ENCODE data around the gene IFI6.

IFI6 gene

DNA sequence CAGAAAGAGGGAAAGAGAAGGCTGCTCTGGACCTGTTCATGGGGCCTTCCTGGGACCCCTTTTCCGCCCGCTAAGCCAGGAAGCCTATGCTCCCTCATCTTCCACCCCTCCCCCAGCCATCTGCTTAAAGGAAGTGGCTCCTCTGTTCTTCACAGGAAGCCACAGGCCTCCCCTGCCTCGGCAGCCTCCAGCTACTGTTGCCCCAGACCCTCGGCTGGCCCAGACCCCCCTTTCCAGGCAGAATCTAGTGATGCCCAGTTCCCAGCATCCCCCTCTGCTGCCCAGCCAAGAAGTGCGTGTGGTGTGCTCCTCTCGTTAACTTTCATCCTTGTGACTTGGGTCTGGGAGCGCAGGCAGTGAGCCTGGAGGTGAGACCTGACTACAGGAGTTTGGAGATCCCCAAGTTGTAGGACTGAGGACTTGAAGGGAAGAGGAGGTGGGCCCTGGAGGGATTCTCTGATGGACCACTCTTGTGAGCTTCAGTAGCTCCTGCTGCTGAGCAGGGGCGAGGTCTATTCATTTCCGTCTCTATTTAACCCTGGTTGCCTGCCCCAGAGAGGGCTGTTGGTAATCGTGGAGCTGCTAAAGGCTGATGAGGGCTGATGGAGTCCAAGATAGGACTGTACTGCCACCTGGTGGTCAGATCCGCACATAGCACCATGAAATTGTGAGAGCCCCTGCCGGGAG, 9.1 kb downstream of the IFI6 start:
- DNase-seq (ENCODE audit: low read depth), result no peak
- TF ChIP-seq, protein P1, sequence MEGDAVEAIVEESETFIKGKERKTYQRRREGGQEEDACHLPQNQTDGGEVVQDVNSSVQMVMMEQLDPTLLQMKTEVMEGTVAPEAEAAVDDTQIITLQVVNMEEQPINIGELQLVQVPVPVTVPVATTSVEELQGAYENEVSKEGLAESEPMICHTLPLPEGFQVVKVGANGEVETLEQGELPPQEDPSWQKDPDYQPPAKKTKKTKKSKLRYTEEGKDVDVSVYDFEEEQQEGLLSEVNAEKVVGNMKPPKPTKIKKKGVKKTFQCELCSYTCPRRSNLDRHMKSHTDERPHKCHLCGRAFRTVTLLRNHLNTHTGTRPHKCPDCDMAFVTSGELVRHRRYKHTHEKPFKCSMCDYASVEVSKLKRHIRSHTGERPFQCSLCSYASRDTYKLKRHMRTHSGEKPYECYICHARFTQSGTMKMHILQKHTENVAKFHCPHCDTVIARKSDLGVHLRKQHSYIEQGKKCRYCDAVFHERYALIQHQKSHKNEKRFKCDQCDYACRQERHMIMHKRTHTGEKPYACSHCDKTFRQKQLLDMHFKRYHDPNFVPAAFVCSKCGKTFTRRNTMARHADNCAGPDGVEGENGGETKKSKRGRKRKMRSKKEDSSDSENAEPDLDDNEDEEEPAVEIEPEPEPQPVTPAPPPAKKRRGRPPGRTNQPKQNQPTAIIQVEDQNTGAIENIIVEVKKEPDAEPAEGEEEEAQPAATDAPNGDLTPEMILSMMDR (conservative IDR thresholded peaks at IDR 0.05; ENCODE audit: low read depth, low read length), result peak; percentile 88
- H3K4me3 ChIP-seq (ENCODE audit: low read length), result no peak overlapping the region

DNA sequence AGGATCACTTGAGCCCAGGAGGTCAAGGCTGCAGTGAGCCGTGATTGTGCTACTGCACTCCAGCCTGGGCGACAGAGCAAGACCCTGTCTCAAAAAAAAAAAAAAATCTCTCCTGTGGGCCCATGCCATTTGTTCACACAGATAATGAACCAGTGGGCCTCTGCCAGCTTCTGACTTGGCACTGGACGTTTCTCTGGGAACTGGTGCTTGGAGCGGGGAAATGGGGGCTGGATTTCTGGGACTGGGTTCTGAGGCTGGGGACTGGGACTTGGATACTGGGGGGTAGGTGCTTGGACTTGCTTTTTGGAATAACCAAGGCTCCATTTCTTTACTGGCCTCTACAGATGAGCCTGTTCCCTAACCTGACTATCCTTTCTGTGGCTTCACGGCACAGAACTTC, 9.7 kb downstream of the IFI6 start:
- DNase-seq (ENCODE audit: low read depth), result no peak
- TF ChIP-seq, protein P1 (conservative IDR thresholded peaks at IDR 0.05; ENCODE audit: low read depth, low read length), result no peak
- H3K4me3 ChIP-seq (ENCODE audit: low read length), result no peak overlapping the region

DNA sequence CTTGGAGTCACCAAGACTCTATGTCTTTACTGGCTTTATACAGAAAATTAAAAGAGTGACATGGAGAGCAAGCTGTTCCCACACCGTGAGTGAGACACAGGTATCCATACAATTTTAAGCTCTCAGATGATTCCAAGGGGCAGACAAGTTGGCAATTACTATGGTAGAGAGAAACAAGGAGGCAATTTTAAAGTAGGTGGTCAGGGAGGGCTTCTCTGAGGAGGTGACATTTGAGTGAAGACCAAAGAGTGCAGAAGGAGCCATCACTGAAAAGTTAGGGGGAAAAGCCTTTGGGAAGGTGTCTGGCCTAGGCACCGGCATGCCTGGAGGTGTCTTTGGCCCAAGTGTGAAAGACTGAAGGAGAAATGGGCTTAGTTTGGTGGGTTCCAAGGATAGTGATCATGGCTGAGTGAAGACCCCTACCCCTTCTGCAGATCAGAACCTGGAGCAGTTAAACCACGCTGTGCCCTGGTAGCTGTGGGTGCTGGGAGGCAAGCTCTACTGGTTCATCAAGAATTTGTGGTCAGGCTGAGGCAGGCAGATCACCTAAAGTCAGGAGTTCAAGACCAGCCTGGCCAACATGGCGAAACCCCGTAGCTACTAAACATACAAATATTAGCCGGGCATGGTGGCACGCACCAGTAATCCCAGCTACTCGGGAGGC, 10.4 kb downstream of the IFI6 start:
- TF ChIP-seq, protein P1 (conservative IDR thresholded peaks at IDR 0.05; ENCODE audit: low read depth, low read length), result no peak
- DNase-seq (ENCODE audit: low read depth), result no peak

DNA sequence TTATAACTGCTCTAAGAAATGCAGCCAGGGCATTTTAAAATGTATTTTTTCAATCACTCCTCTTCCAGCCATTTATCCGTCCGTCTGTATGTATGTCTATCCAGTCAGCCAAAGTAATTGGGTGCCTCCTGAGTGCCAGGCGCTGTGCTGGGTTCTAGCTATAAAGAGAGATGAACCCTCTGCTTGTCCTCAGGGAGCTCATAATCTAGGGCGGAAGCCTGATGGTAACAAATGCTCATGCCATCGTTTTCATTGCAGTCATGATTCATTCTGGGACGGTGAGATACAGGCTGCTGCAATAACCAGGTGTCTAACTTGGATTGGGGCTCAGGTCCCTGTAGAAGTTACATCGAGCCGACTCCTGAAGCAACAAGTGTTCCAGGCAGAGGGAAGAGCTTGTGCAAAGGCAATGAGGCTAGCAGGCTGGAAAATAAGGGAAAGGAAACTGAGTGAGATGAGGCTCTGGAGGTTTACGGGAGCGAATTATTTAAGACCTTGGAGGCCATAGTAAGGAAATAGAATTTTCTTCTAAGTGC, 11.6 kb downstream of the IFI6 start:
- DNase-seq (ENCODE audit: low read depth), result no peak
- TF ChIP-seq, protein P1 (conservative IDR thresholded peaks at IDR 0.05; ENCODE audit: low read depth, low read length), result no peak
- H3K4me3 ChIP-seq (ENCODE audit: low read length), result peak overlapping the region; percentile 44

More for the DNA sequence above, 10.4 kb downstream of the IFI6 start:
- no peak overlapping the region for H3K4me3 ChIP-seq (ENCODE audit: low read length)

DNA sequence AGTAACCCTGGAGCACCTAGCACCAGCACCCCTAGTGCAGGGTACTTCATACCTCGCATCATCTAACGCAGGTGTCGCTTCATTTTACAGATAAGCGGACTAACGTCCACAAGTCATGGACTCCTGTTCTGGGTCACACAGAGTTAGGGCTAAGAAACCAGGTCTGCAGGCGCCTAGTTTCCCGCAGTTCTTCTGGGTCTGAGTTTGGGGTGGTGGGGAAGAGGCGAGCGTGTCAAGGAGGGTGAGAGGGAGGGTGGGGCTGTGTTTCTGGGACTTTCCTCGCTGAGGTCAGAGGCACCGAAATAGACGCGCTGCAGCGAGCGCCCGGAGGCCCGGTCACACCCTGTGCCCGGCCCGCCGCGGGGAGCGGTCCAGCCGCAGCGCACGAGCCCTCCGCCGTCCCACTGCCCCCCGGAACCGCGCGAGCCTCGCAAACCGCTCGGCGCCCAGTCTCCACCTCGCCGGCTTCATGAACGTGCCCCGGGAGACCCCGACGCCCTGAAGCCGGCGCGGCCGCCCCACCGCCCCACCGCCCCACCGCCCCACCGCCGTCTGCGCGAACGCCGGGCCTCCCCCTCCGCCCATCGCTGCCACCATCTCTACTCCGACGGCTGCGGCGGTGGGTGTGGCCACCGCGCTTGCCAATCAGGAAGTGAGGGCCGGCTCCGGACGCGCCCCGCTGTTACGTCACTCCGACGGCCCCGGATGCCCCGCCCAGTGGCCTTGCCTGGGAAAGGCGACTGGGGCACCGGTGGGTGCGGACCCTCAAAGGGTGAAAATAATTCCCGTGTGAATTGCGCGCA, 12.3 kb downstream of the IFI6 start:
- TF ChIP-seq, protein P1 (conservative IDR thresholded peaks at IDR 0.05; ENCODE audit: low read depth, low read length), result no peak
- DNase-seq (ENCODE audit: low read depth), result no peak

DNA sequence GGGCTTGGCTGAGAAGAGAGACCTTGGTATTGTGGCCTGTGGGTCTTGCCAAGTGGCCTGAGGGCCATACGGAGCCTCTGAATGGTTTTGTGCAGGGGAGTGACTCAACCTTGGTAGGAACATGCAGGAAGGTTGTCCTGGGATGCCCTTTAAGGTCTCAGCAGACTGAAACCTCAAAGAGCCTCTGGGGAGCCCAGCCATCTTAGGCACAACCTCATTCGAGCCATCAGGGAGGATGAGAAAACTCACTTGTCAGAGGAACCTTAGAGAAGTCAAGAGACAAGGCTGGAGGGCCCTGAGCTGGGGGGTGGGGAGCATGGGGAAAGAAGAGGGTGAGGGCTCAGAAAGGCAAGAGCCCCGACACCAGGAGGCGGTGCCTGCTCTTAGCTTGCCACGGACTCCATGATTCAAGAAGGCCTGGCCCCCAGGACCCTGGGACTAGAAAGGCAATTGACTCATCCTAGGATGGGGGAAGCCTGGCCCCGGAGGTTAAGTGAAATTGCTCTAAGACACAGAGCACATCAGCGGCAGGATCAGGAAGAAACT, 13.0 kb downstream of the IFI6 start:
- DNase-seq (ENCODE audit: low read depth), result no peak
- H3K4me3 ChIP-seq (ENCODE audit: low read length), result no peak overlapping the region

More for the DNA sequence above, 12.3 kb downstream of the IFI6 start:
- H3K4me3 ChIP-seq (ENCODE audit: low read length), result peak overlapping the region; percentile 44

More for the DNA sequence above, 13.0 kb downstream of the IFI6 start:
- TF ChIP-seq, protein P1 (conservative IDR thresholded peaks at IDR 0.05; ENCODE audit: low read depth, low read length), result no peak

Data from retinal pigment epithelial cell (primary cell).